HG02840 (cell line): Measurements from ENCODE around the gene ROPN1L.

Experiments
- ATAC-seq: cut with Tn5 transposase; IDR thresholded peaks from one replicate; pipeline ENCODE4 v1.9.1; 2021; ENCODE audit warnings: mild to moderate bottlenecking, moderate library complexity, moderate number of reproducible peaks; ENCODE audit not compliant: unreplicated experiment, low FRiP score

Gene ROPN1L

GRCh38 chr5:10456583-10457420, 15.1 kb downstream of the ROPN1L start:
- no peak for ATAC-seq

GRCh38 chr5:10457682-10458574, 16.2 kb downstream of the ROPN1L start:
- no peak for ATAC-seq

- ATAC-seq: no peak
These were observed 17.7 kb downstream of the ROPN1L start for GRCh38 chr5:10459080-10460055.

GRCh38 chr5:10460252-10460906, 18.7 kb downstream of the ROPN1L start:
- ATAC-seq: no peak

- no peak for ATAC-seq
These were observed 19.4 kb downstream of the ROPN1L start for GRCh38 chr5:10461041-10461440.

GRCh38 chr5:10461904-10462555, 20.4 kb downstream of the ROPN1L start:
- no peak for ATAC-seq

- ATAC-seq: no peak
These were observed 21.9 kb downstream of the ROPN1L start for GRCh38 chr5:10463566-10463965.

- no peak for ATAC-seq
These were observed 22.5 kb downstream of the ROPN1L start for GRCh38 chr5:10464173-10464572.

GRCh38 chr5:10465726-10466125, 24.0 kb downstream of the ROPN1L start:
- no peak for ATAC-seq

- ATAC-seq: no peak
These were observed 24.9 kb downstream of the ROPN1L start for GRCh38 chr5:10466446-10467073.

- no peak for ATAC-seq
These were observed 25.9 kb downstream of the ROPN1L start for GRCh38 chr5:10467281-10468198.

GRCh38 chr5:10468256-10468655, 26.6 kb downstream of the ROPN1L start:
- ATAC-seq: no peak

- ATAC-seq: no peak
These were observed 27.8 kb downstream of the ROPN1L start for GRCh38 chr5:10469253-10470050.

- ATAC-seq: no peak
These were observed 29.0 kb downstream of the ROPN1L start for GRCh38 chr5:10470669-10471068.

- ATAC-seq: no peak
These were observed 30.0 kb downstream of the ROPN1L start for GRCh38 chr5:10471677-10472076.

- no peak for ATAC-seq
These were observed 32.9 kb downstream of the ROPN1L start for GRCh38 chr5:10474521-10475075.
